HL-60 (cell line): ENCODE measurements around the gene ACVR1.

Source experiments
- GABPA ChIP-seq: IDR thresholded peaks from 2 replicates; pipeline ENCODE4 v1.6.1; 2012; ENCODE audit warnings: low read depth
- REST ChIP-seq: IDR thresholded peaks from 2 replicates; pipeline ENCODE4 v1.6.1; 2012; ENCODE audit warnings: low read depth; ENCODE audit not compliant: insufficient replicate concordance
- TF ChIP-seq, protein P1 (sequence below): IDR thresholded peaks from one replicate; pipeline ENCODE4 v1.5.1; 2011; ENCODE audit warnings: low read length, control low read depth, inconsistent platforms; ENCODE audit not compliant: insufficient read depth

GRCh38 chr2:157903151-157903550, 27.0 kb upstream of the ACVR1 start:
- TF ChIP-seq, protein P1, sequence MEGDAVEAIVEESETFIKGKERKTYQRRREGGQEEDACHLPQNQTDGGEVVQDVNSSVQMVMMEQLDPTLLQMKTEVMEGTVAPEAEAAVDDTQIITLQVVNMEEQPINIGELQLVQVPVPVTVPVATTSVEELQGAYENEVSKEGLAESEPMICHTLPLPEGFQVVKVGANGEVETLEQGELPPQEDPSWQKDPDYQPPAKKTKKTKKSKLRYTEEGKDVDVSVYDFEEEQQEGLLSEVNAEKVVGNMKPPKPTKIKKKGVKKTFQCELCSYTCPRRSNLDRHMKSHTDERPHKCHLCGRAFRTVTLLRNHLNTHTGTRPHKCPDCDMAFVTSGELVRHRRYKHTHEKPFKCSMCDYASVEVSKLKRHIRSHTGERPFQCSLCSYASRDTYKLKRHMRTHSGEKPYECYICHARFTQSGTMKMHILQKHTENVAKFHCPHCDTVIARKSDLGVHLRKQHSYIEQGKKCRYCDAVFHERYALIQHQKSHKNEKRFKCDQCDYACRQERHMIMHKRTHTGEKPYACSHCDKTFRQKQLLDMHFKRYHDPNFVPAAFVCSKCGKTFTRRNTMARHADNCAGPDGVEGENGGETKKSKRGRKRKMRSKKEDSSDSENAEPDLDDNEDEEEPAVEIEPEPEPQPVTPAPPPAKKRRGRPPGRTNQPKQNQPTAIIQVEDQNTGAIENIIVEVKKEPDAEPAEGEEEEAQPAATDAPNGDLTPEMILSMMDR = no peak
- TF ChIP-seq GABPA (no peak), REST (no peak)
